Renal pelvis (tissue), 4 donors: ENCODE data around the gene OAT. TPM values are rescaled to one million over a fixed set of nuclear protein-coding genes. Genes with fewer than 3 reads are reported as not detected.
"Not testable (repeated sequence)": the region's sequence is repeated elsewhere in the genome, so short reads cannot be mapped to it uniquely, and the experiment has no call there.

ENCODE experiments used
- DNase-seq: peaks from one replicate; pipeline ENCODE4 v3.0.0-alpha.2; 2013
- polyA plus RNA-seq, 3 donors: library from polyadenylated mRNA; unstranded; fragments of 120-200 nt; gene quantifications; one replicate each; pipeline ENCODE4 v1.2.1, GENCODE V29; 2013; ENCODE audit not compliant: insufficient read length in 3 of 3

The OAT gene
- polyA plus RNA-seq, 3 donors, result 71.3 to 84.5 (median 79.1) TPM

DNA sequence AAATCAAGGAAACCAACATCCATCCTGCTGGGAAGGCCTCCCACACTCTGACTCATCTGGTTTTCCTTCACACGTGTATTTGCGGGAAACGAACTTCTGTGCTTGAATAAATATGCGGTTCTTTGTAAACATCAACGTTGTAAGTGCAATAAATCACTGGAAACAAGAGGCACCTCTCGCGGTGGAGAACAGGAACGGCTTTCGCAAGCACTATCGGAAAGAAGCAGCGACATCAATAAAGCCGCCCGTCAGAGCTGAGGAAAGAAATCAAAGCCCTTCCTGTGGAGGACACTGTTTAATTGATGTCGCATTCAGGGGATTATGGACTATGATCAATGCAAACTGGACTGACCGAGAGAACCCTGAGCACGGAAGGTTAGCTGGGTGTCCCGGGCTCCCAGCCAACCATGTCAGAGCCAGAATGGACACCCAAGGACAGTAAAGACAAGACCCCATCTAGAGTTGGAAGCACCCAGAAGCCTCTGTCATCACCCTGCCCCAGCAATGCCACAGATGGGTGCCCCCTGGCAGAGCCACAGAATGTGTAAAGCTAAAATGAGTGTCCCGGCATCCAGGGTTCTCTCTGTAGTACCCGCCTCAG is 37.6 kb downstream of the OAT start:
- DNase-seq, result no peak

DNA sequence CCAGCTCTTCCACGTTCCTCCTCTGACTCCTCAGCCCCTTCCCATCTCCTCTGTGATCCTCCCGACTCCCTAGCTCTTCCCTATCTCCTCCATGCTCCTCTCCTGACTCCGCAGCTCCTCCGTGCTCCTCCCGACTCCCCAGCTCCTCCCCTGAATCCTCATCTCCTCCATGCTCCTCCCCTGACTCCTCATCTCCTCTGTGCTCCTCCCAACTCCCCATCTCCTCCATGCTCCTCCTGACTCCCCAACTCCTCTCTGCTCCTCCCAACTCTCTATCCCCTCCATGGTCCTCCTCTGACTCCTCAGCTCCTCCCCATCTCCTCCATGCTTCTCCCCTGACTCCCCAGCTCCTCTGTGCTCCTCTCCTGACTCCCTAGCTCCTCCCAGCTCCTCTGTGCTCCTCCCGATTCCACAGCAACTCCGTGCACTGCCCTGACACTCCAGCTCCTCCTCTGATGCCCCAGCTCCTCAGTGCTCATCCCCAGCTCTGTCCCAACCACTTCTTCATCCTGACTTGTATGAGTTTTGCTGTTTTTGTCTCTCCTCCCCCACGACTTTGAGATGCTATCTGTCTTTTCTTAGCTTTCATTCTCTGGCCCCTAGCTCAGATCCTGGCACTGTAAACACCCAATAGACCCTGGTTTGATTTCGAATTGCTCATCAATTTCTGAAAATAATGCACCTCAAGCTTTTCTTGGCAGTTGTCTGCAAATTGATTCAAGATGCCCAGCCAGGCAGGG is 38.3 kb downstream of the OAT start:
- DNase-seq, result no peak

DNA sequence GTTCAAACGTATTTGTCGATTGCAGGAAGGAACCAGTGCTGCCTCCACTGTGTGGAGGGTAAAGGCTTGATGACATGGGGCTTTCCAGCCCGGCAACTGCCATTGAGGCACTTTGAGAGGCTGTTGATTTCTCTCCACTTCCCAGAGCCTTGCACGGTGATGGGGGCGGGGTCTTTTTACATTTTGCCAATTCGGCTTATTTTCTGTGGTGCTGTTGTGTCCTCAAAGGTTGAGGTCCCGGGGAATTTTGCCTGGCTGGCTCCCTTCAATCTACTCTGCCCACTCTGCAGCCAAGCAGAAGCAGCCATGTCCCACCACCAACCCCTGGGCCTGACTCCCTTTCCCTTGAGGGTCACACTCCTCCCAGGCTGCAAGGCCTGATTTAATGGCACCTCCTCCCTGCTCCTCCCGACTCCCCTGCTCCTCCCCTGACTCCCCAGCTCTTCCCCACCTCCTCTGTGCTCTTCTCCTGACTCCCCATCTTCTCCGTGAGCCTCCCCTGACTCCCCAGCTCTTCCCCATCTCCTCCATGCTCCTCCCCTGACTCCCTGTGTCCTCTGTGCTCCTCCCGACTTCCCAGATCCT is 39.0 kb downstream of the OAT start:
- no peak for DNase-seq

GRCh38 chr10:124378881-124379471 is 39.7 kb downstream of the OAT start:
- no peak for DNase-seq

DNA sequence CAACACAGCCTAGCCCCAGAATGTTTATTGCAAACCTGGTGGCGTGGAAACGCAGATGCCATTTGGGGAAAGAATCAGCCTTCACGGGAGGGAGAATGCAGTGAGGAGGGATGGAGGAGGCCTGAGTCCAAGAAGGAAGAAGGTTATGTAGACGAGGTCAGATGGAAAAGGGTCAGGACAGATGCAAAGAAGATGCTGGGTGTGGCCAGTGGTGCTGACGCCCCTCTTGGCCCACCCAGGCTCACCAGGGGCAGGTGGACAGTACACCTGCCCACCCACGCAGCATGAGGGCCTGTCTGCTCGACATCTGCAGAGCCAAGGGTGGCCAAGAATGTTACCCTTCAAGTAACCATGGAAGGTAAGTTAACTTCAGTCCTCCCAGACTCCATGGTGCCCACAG is 40.5 kb downstream of the OAT start:
- no peak for DNase-seq

DNA sequence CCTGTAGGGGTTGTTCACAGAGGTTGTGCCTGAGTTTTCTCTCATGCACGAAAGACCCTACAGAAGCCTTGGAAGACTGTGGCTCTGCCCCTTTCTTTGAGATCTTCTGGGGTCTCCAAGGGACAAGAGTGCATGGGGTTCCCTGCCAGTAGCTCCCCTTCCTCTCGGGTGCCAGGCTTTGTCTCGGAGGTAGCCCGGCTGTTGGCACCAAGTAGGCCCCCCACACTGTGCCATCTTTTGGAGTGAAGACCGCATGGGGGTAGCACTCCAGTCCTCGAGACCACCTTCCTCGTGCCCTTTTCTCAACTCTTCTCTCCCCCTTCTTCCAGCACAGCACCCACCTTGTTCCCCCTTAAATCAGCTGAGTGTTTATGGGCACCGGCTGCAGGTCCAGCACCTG is 41.6 kb downstream of the OAT start:
- DNase-seq, result no peak

- no peak for DNase-seq
These were observed 42.3 kb downstream of the OAT start for GRCh38 chr10:124376411-124376810.

DNA sequence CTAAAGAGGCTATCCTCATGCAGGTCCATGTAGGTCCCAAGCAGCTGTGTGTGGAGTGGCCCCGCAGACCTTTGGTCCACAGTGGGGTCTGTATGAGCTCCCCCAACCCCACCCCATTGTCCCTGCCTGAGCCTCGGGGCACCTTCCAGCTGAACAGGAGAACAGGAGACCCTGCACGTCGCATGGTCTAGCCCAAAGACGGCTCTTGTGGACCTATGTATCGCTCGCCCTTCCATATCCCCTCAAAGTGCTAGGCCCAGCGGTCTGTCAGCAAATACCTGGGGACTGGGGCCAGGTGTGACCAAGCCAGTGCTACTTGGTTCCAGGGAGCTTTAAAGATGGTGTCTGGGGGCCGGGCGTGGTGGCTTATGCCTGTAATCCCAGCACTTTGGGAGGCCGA is 43.0 kb downstream of the OAT start:
- DNase-seq, result no peak

GRCh38 chr10:124375353-124375614 is 43.4 kb downstream of the OAT start:
- no peak for DNase-seq

GRCh38 chr10:124374535-124375352 is 44.0 kb downstream of the OAT start:
- no peak for DNase-seq

GRCh38 chr10:124372899-124373298 is 45.8 kb downstream of the OAT start:
- DNase-seq, result no peak

- no peak for DNase-seq
These were observed 48.3 kb downstream of the OAT start for GRCh38 chr10:124370426-124370825.

DNA sequence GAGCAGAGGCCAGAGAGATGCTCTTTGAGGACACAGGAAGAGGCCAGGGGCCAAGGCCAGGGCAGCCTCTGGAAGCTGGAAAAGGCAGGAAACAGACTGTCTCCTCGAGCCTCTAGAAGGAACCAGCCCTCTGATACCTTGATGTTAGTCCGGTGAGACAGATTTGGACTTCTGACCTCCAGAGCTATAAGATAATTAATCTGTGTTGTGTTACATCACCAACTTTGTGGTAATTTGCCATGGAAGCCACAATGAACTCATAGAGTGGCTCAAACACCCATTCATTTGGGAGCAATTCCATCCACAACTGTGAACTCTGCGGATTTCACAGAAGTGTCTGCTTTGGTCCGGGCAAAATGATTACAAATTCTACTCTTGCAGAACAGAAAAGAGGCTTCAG is 48.7 kb downstream of the OAT start:
- no peak for DNase-seq

- not testable (repeated sequence) for DNase-seq
These were observed 49.2 kb downstream of the OAT start for GRCh38 chr10:124369533-124369932.

DNA sequence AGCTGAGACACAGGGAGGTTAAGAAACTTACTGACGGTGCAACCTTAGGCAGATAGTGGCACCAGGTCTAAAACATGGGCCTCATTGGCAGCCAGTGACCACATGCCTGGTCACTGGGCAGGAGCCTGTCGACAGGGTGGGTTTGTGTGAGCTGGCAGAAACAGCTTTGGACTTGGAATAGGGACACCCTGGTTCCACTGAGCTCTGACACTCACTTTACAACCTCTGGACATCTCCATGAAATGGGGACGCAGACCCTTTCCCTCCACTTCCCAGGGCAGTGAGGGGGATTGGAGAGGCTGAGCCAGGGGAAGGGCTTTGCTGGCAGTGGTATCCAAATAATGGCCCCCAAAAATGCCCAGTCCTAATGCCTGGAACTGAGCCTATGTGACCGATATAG is 49.7 kb downstream of the OAT start:
- no peak for DNase-seq

- DNase-seq, result no peak
These were observed 50.8 kb downstream of the OAT start for GRCh38 chr10:124367936-124368335.

DNA sequence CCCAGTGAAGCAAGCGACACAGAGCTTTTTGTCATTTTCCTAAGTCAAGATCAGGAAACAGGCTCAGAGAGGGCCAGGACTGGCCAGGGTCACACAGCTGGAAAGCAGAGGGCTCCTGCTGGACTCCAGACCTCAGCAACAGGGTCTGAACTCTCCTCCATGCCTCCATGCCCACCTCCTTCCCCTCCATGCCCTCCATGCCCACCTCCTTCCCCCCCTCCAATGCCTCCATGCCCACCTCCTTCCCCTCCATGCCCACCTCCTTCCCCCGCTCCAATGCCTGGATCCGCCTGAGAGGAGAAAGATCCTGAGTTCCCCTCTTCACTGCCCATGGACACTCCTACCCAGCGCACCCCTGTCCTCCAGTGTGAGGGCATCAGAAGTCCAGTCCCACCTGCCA is 51.3 kb downstream of the OAT start:
- DNase-seq, result no peak

DNA sequence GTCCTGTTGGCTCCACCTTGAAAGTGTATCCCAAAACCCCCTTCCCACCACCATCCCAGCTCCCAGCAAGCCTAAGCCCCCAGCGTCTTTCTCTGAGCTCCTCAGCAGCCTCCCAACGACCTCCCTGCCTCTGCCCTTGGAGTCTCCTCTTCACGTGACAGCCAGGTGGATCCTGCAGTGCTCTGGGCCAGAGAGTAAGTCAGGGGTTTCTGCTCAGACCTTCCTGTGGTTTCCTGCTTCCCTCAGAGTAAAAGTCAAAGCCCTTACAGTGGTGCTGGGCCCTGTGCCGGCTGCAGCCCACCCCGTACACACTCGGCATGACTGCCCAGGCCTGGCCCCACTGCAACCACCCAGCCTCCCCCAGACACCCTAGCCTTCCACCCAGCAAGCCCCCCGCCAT is 51.9 kb downstream of the OAT start:
- no peak for DNase-seq

DNA sequence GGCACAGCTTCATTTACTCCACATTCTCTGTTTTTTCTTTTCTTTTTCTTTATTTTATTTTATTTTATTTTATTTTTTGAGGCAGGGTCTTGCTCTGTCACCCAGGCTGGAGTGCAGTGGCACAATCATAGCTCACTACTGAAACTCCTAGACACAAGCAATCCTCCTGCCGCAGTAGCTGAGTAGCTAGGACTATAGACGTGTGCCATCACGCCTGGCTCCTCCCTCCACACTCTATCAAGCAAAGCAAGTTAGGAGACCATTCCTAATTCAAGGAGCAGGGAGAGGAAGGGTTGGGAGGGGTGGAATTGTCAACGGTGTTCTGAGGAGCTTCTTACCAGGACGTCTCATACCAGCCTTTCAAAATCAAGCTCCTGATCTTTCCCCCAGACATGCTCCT is 52.4 kb downstream of the OAT start:
- no peak for DNase-seq

DNA sequence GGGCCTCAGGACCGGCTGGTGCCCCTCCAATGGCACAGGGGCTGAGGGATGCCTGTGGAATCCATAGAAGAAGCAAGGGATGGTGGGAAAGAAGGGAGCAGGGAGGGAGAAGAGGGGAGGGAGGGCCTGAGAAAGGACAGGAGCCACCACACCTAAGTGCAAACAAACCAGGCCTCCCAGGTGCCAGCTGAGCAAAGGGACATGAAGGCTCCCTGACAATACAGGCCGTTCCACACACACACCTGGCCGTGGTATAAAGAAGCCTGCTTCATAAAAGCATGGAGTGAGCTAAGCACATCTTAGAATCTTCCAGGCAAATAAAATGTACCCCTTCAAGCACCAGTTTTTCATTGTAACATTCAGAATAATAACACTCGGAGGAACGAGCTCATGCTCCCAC is 54.0 kb downstream of the OAT start:
- DNase-seq, result no peak

GRCh38 chr10:124362568-124362967 is 56.2 kb downstream of the OAT start:
- DNase-seq, result no peak

DNA sequence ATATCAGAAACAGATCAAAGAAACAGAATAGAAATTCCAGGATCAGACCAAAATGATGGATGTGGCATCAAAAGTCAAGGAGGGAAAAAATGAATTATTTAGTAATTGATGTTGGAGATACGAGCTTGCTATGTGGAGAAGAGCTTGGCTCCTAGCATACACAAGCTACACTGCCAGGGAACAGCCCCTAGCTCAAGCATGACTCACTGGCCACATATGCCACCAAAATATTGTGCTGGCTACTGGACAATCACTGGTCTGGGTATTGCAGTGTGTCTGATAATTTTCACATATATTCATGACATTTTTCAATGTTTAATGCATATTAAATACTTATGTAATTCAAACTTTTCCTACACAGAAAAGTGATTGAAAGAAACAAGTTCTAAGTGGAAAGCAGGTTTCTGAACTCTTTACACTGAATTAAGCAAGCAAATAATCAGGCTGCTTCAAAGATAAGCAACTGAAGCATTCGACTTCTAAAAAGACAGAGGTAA is 59.3 kb downstream of the OAT start:
- no peak for DNase-seq

GRCh38 chr10:124357561-124357885 is 61.2 kb downstream of the OAT start:
- DNase-seq, result no peak
